Suprapubic skin (tissue), 4 donors: ENCODE data around the gene PARD6B. TPM values are rescaled to one million over a fixed set of nuclear protein-coding genes. Genes with fewer than 3 reads are reported as not detected.

Source experiments
- DNase-seq, 2 donors: peaks; one replicate each; pipeline ENCODE4 v3.0.0-alpha.2; 2019; ENCODE audit warnings: low spot score in 2 of 2
- H3K27ac ChIP-seq: fragments of 200-600 bp; sonication (generic); one replicate; pipeline ENCODE4 v1.5.1; 2019
- H3K27me3 ChIP-seq: fragments of 200-600 bp; sonication (generic); one replicate; pipeline ENCODE4 v1.5.1; 2019
- H3K36me3 ChIP-seq: fragments of 200-600 bp; sonication (generic); one replicate; pipeline ENCODE4 v1.5.1; 2019
- H3K4me1 ChIP-seq: fragments of 200-600 bp; sonication (generic); one replicate; pipeline ENCODE4 v1.5.1; 2019
- H3K4me3 ChIP-seq: fragments of 200-600 bp; sonication (generic); one replicate; pipeline ENCODE4 v1.5.1; 2019; ENCODE audit warnings: mild to moderate bottlenecking
- H3K9me3 ChIP-seq: fragments of 200-600 bp; sonication (generic); one replicate; pipeline ENCODE4 v1.5.1; 2019
- EP300 ChIP-seq: sonication (generic); formaldehyde crosslinking; IDR thresholded peaks from one replicate; pipeline ENCODE4 v1.6.1; 2017; ENCODE audit warnings: antibody characterized with exemption
- POLR2A ChIP-seq, 2 donors: fragments of 450-650 bp; IDR thresholded peaks; one replicate each; pipeline ENCODE4 v1.6.1; 2017; ENCODE audit warnings: antibody characterized with exemption in 2 of 2, mild to moderate bottlenecking in 2 of 2, moderate library complexity in 2 of 2
- POLR2AphosphoS5 ChIP-seq, 3 donors: sonication (generic); formaldehyde crosslinking; IDR thresholded peaks; one replicate each; pipeline ENCODE4 v1.6.1; 2017; ENCODE audit warnings: antibody characterized with exemption in 3 of 3
- WGBS: methylation state at CpG from one replicate; pipeline ENCODE4 v1.1.5; 2018; 5-methylcytosine and 5-hydroxymethylcytosine counted together
- total RNA-seq, 4 donors: library from RNA; depleted of rRNA; stranded (reverse); fragments of >200 nt; gene quantifications; one replicate each; pipeline ENCODE4 v1.1.0, GENCODE V29; 2016
- TF ChIP-seq, protein P1 (sequence below), 2 donors: fragments of 200-600 bp in 1 of 2; fragments of 450-650 bp in 1 of 2; sonication (generic) in 1 of 2; IDR thresholded peaks; one replicate each; pipeline ENCODE4 v1.5.1; 2016 to 2019; ENCODE audit warnings: antibody characterized with exemption in 2 of 2, mild to moderate bottlenecking in 1 of 2, moderate library complexity in 1 of 2

Gene PARD6B
- total RNA-seq, 4 donors from 2014 or later: 7.6 to 10.3 (median 8.4) TPM

DNA sequence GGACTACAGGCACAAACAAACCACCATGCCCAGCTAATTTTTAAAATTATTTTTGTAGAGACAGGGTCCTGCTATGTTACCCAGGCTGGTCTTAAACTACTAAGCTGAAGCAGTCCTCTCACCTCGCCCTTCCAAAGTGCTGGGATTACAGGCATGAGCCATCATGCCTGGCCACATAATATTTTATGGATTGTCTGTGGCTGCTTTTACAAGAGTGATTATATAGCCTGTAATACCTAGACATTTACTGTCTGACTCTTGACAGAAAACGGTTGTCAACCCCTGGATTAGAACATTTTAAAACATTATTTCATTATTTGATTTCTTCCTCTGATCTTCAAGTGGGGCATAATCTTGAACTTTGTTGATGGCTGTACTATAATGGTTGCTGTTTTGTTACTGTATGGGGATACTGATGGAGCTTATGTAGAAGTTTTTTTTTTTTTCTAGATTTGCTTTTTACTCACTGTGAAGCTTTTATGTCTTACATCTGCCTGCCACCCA lies 14.3 kb downstream of the PARD6B start:
- Histone ChIP-seq H3K4me1 (peaks cover 6% of the 10 kb centered on the region), H3K27ac (no peak overlapping the region), H3K4me3 (no peak overlapping the region), H3K27me3 (no peaks in the 10 kb centered on the region), H3K36me3 (no peaks in the 10 kb centered on the region), H3K9me3 (no peaks in the 10 kb centered on the region)
- TF ChIP-seq, protein P1, sequence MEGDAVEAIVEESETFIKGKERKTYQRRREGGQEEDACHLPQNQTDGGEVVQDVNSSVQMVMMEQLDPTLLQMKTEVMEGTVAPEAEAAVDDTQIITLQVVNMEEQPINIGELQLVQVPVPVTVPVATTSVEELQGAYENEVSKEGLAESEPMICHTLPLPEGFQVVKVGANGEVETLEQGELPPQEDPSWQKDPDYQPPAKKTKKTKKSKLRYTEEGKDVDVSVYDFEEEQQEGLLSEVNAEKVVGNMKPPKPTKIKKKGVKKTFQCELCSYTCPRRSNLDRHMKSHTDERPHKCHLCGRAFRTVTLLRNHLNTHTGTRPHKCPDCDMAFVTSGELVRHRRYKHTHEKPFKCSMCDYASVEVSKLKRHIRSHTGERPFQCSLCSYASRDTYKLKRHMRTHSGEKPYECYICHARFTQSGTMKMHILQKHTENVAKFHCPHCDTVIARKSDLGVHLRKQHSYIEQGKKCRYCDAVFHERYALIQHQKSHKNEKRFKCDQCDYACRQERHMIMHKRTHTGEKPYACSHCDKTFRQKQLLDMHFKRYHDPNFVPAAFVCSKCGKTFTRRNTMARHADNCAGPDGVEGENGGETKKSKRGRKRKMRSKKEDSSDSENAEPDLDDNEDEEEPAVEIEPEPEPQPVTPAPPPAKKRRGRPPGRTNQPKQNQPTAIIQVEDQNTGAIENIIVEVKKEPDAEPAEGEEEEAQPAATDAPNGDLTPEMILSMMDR (IDR thresholded peaks at IDR 0.05): no peak
- TF ChIP-seq POLR2AphosphoS5 (IDR thresholded peaks at IDR 0.05) (no peak), EP300 (no peak), POLR2A (IDR thresholded peaks at IDR 0.05) (no peak)
- WGBS: 70% methylated on average over 2 of the region's 2 CpGs
- DNase-seq: no peak

DNA sequence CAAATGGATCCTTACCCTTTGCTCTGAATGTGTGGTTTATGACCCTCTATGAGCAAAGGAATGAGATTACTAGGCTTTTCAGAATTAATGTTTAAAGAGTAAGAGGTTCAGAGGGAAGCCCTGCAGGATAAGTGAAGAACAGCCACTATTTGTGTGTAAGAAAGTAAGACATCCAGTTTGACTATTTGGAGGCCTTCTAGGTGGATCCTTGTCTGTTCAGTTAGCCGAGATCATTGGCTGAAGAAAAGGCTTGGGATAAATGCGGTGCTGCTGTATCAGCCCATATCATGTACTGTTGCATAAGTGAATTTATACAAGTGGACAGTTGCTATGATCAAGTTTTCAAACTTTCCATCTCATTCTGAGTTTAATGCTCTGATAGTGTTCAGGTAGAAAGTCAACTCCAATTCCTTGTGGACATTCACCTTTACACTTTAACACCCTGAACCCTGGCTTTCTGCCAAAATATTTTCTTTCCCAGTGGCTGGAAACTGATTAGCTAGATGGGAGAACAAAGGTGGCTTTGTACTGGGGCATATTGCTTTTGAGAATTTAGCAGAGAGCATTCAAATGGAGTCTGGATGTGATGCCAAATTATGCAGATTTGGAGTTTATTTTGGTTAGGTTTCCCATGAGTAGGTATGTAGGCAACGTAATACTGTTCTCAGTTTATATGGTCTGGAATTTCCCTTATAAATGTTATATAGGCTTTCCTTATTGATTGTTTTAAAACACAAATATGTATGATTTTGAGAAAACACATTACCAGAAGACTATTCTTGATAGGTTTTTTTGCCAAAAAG lies 15.0 kb downstream of the PARD6B start:
- H3K27ac ChIP-seq: no peak overlapping the region
- H3K27me3 ChIP-seq: no peaks in the 10 kb centered on the region
- H3K36me3 ChIP-seq: no peaks in the 10 kb centered on the region
- no peak overlapping the region for H3K4me3 ChIP-seq
- no peaks in the 10 kb centered on the region for H3K9me3 ChIP-seq
- TF ChIP-seq EP300 (no peak), POLR2A (IDR thresholded peaks at IDR 0.05) (no peak), POLR2AphosphoS5 (IDR thresholded peaks at IDR 0.05) (no peak)
- TF ChIP-seq, protein P1 (IDR thresholded peaks at IDR 0.05): no peak
- no peak for DNase-seq
- 70% methylated on average over 3 of the region's 3 CpGs for WGBS
- H3K4me1 ChIP-seq: peaks cover 6% of the 10 kb centered on the region

DNA sequence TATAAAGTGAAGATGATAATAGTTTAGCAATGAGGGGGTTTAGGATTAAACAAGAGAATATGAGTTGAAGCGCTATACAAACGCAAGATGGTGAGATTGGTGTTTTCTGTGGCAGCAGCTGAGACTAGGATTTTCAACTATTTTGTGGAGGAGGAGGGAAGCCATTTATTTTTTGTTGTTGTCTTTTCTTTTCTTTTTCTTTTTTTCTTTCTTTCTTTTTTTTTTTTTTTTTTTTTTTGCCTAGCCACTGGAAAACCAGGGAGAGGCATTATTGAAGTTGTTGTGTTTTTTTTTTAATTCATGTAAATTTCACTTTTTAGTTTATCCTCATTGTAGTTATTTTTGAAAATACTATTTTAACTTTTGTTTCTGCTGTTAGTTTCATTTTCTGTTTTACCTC lies 15.9 kb downstream of the PARD6B start:
- WGBS: 91% methylated on average over 2 of the region's 2 CpGs
- H3K36me3 ChIP-seq: no peaks in the 10 kb centered on the region
- no peak overlapping the region for H3K27ac ChIP-seq
- DNase-seq: no peak
- TF ChIP-seq POLR2A (IDR thresholded peaks at IDR 0.05) (no peak), POLR2AphosphoS5 (IDR thresholded peaks at IDR 0.05) (no peak), EP300 (no peak)
- TF ChIP-seq, protein P1 (IDR thresholded peaks at IDR 0.05): no peak
- H3K27me3 ChIP-seq: no peaks in the 10 kb centered on the region
- no peaks in the 10 kb centered on the region for H3K9me3 ChIP-seq
- no peak overlapping the region for H3K4me3 ChIP-seq
- H3K4me1 ChIP-seq: peaks cover 6% of the 10 kb centered on the region

DNA sequence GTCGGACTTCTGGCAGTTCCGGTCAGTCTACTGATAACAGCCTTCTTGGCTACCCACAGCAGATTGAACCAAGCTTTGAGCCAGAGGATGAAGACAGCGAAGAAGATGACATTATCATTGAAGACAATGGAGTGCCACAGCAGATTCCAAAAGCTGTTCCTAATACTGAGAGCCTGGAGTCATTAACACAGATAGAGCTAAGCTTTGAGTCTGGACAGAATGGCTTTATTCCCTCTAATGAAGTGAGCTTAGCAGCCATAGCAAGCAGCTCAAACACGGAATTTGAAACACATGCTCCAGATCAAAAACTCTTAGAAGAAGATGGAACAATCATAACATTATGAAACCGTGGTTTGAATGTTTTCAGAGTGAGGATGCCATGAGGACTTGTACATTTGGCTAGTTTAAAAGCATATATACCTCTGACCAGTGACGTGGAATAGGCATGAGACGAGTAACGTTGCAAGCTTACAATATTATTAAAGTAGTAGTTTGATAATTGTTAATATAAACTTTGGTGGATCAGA lies 18.8 kb downstream of the PARD6B start:
- 75% methylated on average over 8 of the region's 8 CpGs for WGBS
- TF ChIP-seq POLR2A (IDR thresholded peaks at IDR 0.05) (no peak), POLR2AphosphoS5 (IDR thresholded peaks at IDR 0.05) (no peak), EP300 (no peak)
- TF ChIP-seq, protein P1 (IDR thresholded peaks at IDR 0.05): no peak
- Histone ChIP-seq H3K27me3 (no peaks in the 10 kb centered on the region), H3K36me3 (no peaks in the 10 kb centered on the region), H3K4me1 (no peaks in the 10 kb centered on the region), H3K4me3 (no peak overlapping the region), H3K9me3 (no peaks in the 10 kb centered on the region), H3K27ac (no peak overlapping the region)
- no peak for DNase-seq

DNA sequence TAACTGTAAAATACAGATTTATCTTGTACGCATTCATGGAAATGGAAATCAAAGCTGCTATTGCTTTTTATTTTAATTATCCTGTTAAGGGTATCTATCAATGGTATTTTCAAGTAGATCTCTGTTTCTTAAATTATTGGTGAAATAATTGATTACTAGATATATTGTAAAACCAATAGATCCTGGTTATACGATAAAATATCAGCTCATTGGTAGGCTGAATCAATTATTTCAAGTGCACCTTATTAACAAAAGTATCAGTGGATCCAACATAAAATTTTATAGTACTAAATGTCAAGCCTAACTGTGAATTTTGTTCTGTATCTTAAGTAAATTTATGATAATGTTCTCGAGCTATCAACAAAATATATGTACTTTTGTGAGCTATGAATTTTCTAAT lies 21.8 kb downstream of the PARD6B start:
- Histone ChIP-seq H3K4me3 (no peak overlapping the region), H3K36me3 (no peaks in the 10 kb centered on the region), H3K4me1 (no peaks in the 10 kb centered on the region), H3K27ac (no peak overlapping the region), H3K27me3 (no peaks in the 10 kb centered on the region), H3K9me3 (no peaks in the 10 kb centered on the region)
- TF ChIP-seq POLR2AphosphoS5 (IDR thresholded peaks at IDR 0.05) (no peak), EP300 (no peak), POLR2A (IDR thresholded peaks at IDR 0.05) (no peak)
- TF ChIP-seq, protein P1 (IDR thresholded peaks at IDR 0.05): no peak
- no peak for DNase-seq
- WGBS: 94% methylated on average over 3 of the region's 3 CpGs
